Fibroblast of skin of back (primary cell): ENCODE measurements around the gene OXSR1.
"Not testable (repeated sequence)": the region's sequence is repeated elsewhere in the genome, so short reads cannot be mapped to it uniquely, and the experiment has no call there.

Experiments used
- DNase-seq: peaks from one replicate; pipeline ENCODE4 v3.0.0-alpha.2; 2013

The OXSR1 gene

DNA sequence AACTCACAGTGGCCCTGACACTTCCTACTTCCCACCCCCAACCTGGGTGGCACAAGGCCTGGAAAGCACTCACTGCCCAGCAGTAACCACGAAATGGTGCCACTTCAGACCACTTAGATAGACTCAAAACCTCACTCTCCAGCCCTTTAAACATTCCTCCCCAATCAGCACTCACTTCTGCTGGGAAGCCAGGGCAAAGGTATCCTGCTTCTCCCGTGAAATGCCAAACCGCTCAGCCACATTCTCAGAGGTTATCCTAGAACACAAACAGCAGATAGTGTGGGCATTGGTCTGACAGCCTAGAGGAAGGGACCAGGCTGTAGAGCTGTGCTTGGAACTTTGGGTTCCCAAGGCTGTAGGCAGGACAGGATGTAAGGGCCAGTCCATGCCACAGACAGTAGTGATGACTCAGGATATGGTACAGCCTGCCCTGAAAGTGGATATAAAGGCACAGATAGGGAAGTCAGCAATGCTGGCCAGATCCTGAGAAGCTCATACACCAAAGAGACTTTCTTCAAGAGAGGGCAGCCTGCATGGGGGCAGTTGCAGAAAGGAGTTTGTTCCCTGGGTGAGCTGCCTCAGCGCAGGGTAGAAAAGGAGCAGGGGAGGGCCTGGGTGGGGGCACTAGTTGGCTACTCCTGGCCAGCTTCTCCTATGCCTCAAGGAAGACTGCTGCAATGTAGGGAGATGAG lies 37.6 kb upstream of the OXSR1 start:
- no peak for DNase-seq

DNA sequence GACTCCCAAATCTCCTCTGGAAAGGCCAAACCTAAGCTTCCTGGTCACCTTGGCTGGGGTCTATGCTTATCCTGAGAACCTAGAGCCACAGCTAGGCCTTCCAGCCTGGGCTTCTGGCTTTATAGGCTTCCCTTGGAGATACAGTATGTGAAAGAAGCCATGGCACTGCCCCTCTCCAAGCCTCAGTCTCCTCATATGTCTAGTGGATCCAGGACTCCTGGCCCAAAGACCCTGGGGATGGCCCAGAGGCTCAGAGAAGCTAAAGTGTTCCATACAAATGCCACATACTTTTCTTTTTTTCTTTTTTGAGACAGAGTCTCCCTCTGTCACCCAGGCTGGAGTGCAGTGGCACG lies 37.1 kb upstream of the OXSR1 start:
- DNase-seq, result no peak

DNA sequence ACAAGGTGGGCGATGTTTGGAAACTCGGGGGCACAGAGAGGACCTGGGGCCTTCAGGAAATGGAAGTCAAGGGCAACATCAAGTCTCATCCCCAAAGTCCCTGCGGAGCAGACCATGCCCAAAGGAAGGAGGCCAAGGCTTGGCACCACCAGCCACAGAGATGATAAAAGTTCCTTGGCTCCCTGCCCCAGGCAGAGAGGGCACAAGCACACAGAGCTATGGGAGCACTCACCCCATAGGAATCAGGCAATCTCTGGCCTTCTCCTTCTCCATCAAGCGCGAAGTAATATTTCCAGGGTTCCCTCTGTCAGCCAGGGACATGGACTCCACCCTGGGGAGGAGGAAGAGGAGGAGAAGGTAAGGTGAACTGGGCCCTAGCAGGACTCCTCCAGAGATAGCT lies 36.3 kb upstream of the OXSR1 start:
- no peak for DNase-seq

DNA sequence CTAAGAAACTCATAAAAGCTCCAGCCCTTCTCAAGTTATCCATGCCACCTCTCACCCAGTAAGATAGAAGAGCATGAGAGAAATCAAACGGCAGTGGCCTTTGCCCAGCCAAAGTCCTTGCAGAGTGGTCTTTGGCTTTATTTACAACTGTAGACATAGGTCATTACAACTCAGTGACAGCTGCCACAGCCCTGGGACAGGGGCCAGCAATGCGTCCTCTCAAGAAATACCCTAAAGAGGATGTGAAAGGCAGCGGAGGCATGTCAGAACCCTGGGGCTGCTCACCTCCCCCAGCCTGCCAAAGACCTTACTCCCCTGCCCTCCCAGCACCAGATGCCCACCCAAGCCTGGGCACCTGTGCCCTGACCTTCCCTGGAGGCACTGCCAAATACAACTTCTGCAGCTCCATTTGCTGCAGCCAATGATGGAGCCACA lies 34.7 kb upstream of the OXSR1 start:
- DNase-seq, result no peak

DNA sequence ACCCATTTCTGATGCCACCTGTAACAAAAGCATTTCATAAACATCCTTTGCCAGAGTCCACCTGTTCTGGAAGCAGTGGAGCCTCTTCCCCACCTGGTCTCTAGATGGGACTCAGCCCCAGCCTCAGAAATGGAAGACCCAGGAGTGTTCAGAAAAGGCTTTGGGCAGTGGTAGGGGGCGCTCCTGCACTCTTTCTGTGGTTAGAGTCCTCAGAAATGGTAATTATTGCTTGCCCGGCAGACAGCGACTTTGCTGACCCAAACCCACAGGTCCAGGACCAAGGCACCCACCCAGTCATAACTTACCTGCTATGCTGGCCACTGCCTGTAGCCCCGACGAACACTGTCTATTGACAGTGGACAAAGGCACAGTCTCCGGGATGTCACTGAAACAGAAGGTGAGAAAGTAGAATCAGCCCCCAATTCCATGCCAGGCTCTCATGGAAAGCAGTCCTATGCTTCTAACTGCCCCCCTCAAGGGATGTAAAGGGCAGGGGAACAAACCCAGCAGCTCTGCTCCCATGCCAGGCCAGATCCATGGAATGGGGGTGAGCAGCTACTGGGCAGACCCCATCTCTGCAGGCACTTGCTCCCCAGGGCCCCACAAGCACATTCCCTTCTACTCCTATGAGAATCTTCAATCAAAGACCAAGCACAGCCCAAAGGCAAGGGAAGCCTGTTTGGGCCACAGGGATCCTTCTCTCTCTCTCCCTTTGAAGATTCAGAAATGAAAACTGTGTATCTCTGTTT lies 33.5 kb upstream of the OXSR1 start:
- peak; percentile 37 for DNase-seq

DNA sequence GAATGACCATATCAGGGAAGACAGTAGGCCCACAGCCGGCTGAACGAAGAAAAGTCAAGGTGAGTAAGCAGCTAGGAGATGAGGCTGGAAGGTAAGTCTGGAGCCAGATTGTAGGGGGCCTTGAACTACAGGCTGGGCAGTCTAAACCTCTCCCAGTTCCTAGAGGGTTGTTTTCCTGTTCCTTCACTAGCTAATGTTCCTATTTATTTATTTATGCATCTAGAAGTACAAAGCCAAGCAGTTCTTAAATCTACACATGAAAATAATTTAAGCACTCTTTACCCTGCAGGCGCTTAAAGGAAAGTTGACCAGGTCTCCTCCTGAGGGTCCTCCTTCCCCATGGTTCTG lies 32.2 kb upstream of the OXSR1 start:
- no peak for DNase-seq

DNA sequence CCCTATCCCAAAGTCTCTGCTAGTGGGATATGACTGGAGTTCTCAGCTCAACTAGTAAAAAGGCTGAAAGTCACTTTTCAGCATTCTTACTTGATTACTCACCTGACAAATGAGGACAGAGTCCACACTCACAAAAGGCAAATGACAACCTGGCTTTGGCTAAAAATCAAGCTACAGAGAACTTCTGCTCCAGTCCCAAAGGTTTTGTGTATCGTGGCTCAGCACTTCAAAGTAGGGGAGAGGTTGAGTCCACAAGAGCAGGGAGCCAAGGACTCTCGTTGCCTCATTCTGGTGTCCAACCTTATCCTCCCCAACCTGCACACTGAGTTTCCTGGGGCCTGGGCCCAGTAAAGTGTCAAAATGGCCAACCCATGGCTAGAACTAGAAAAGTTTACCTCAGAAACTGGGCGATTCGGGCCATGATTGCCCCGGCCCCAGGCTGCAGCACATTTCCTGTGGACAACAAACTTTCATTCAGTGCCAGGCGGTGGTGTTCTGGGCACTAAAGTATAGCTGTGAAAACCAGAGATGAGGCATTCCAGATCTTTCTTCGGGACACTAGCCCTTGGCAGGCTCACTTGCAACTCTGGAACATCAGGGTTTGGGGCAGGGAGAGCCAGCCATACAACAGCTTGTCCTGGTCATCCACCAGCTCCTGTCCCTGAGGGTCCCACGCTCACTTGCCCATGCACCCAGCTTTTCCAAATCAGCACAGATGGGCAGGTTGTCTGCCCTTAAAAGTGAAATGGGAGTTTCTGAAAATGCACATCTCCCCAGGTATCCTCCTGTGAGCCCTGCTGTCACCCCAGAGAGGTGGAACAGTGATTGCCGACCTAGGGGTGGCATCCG lies 31.6 kb upstream of the OXSR1 start:
- no peak for DNase-seq

DNA sequence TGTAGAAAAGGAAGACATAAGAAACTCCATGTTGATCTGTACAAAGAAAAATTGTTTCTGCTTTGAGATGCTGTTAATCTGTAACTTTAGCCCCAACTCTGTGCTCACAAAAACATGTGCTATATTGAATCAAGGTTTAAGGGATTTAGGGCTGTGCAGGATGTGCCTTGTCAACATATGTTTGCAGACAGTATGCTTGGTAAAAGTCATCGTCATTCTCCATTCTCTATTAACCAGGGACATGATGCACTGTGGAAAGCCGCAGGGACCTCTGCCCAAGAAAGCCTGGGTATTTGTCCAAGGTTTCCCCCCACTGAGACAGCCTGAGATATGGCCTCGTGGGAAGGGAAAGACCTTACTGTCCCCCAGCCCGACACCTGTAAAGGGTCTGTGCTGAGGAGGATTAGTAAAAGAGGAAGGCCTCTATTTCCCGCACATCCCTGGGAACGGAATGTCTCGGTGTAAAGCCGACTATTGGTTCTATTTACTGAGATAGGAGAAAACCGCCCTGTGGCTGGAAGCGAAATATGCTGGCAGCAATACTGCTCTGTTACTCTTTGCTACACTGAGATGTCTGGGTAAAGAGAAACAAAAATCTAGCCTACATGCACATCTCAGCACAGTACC lies 30.7 kb upstream of the OXSR1 start:
- DNase-seq, result not testable (repeated sequence)

DNA sequence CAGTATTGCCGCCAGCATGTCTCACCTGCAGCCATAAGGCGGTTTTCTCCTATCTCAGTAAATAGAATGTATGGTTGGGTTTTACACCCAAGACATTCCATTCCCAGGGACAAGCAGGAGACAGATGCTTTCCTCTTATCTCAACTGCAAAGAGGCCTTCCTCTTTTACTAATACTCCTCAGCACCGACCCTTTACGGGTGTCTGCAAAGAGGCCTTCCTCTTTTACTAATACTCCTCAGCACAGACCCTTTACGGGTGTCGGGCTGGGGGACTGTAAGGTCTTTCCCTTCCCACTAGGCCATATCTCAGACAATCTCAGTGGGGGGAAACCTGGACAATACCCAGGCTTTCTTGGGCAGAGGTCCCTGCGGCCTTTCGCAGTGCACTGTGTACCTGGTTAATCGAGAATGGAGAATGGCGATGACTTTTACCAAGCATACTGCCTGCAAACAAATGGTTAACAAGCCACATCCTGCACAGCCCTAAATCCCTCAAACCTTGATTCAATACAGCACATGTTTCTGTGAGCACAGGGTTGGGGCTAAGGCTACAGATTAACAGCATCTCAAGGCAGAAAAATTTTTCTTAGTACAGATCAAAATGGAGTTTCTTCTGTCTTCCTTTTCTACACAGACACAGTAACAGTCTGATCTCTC lies 29.6 kb upstream of the OXSR1 start:
- DNase-seq, result peak; percentile 7

DNA sequence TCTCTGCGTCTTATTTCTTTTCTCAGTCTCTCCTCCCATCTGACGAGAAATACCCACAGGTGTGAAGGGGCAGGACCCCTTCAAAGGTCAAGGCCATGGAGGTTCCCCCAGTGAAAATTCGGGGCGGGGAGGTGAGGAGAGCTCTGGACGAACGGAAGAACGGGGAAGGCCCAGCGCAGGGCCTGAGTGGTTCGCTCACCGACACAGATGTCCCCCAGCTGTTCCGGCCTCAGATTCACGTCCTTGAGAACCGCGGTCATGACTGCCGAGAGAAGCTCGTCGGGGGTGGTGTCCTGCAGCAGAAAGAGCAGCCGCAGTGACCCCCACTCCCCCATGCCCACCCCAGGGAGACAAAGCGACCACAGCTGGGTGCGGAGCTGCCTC lies 29.0 kb upstream of the OXSR1 start:
- peak; percentile 18 for DNase-seq

DNA sequence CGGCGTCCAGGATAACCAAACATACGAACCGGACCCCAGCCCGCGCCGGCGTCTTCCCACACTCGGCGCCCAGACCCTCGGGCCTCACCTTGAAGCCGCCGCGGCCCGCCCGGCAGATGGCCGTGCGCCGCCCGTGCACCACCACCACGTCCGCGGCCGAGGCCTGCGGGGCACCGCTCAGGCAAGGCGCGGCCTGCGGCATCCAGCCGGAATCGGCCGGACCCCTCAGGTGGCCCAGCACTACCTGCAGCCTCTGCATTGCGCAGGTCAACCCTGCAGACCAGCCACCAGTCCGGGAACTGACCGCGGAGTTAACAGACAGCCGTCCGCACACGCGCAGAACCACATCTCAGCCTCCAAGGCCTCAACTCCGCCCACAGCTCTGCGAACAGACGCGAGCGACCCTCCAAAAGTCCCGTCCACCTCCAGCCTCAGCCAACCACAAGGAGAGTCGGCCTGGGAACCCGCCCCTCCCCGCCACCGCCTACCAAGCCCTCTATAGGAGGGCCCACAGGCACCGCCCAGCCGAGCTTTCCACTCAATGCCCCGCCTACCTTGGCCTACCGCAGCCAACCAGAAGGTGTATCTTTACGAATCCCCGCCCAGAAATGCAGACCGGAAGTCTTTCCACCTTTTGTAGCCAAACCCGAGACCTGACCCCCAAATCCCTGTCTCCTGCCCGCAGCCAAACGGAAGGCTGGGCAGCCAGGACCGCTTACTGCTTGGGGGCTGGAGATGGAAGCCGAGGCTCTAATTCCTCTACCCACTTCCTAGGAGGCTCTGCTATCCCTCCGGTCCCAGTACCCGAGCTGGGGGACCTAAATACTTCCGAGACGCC lies 28.3 kb upstream of the OXSR1 start, which contains the start of gene ACAA1:
Gene ACAA1, minus strand, starts transcription at position 351 of the 838 bp plus-strand sequence. Its CDS starts 92 bp downstream, at position 259.
- DNase-seq, result peak; percentile 99

DNA sequence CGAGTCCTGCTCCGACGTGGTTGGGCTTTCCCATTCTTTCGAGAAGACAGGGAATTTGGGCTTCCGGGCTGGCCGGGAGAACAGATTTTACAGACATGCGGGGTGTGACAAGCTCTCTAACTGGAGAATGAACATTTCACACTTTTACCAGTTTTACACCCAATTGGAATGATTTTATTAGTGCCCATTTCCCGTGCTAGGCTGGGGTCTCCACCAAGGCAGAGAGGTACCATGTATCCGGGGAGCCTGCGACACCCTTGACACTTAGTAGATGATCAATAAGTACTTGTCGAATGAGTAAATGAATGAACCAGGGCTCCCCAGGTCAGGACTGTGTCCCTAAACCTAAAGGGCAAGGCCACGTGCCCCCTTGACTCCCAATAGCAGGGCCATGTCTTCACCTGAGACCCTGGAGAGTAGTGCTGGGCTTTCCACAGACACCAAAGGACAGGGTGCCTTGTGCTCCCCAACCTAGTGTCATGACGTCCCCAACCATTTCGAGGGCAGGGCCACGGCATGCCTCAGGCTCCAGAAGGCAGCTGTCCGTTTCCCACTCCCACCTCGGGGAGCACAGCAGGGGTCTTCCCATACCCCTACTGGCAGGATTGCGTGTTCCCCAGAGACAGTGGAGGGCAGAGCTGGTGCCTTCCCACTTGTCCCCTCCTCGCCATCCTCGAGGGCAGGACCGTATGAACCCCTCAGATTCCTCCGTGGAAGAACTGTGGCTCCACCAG lies 27.6 kb upstream of the OXSR1 start:
- peak; percentile 86 for DNase-seq

DNA sequence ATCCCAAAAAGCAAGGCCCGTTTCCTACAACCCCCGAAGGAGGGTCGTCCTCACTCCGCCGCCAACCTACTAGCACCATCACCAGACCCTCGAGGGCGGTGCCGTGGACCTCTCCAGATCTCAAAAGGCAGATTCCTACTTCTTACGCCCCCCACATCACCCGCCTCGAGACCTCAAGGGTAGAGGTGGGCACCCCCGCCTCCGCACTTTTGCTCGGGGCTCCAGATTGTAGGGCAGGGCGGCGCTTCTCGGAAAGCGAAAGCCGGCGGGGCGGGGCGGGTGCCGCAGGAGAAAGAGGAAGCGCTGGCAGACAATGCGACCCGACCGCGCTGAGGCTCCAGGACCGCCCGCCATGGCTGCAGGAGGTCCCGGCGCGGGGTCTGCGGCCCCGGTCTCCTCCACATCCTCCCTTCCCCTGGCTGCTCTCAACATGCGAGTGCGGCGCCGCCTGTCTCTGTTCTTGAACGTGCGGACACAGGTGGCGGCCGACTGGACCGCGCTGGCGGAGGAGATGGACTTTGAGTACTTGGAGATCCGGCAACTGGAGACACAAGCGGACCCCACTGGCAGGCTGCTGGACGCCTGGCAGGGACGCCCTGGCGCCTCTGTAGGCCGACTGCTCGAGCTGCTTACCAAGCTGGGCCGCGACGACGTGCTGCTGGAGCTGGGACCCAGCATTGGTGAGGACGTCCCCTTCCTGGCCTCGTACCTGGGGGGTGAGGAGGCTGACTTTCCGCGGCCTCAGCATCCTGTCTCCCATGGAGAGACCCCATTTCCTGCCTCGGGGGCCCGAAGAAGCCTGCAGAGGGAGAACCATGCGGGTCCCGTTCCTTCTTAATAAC lies 26.8 kb upstream of the OXSR1 start, which contains the start of gene MYD88:
Gene MYD88, plus strand, starts transcription at position 313 of the 842 bp plus-strand sequence. Its CDS starts 40 bp downstream, at position 353.
- peak; percentile 66 for DNase-seq

DNA sequence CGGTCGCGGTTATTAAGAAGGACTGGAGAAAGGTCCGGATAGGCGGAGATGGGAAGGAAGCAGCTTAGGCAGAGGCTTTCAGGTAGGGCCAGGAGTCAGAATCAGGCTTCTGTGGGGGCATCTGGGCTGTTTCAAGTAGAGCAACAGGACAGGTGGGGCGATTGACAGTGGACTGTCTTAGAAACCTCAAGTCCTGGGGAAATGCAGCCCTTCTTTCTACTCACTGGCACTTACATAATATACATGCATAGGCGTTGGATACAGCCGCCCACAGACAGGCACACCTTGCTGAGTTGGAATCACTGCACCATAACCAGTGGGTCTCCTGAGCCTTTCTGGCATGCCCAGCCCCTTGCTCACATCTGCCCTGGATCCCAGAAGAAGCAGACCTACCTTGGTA lies 26.1 kb upstream of the OXSR1 start:
- DNase-seq, result no peak

DNA sequence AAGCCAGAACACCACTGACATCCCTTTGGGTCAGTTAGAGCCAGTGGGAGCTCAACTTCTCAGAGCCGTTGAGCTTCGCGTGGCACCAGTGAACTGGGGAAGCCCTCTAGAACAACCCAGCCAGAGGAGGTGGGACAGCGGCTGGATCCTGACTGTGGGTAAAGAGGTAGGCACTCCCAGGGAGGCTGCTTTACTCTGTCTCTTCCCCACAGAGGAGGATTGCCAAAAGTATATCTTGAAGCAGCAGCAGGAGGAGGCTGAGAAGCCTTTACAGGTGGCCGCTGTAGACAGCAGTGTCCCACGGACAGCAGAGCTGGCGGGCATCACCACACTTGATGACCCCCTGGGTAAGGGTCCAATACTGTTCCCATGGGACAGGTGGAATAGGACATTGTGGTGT lies 25.7 kb upstream of the OXSR1 start:
- no peak for DNase-seq

DNA sequence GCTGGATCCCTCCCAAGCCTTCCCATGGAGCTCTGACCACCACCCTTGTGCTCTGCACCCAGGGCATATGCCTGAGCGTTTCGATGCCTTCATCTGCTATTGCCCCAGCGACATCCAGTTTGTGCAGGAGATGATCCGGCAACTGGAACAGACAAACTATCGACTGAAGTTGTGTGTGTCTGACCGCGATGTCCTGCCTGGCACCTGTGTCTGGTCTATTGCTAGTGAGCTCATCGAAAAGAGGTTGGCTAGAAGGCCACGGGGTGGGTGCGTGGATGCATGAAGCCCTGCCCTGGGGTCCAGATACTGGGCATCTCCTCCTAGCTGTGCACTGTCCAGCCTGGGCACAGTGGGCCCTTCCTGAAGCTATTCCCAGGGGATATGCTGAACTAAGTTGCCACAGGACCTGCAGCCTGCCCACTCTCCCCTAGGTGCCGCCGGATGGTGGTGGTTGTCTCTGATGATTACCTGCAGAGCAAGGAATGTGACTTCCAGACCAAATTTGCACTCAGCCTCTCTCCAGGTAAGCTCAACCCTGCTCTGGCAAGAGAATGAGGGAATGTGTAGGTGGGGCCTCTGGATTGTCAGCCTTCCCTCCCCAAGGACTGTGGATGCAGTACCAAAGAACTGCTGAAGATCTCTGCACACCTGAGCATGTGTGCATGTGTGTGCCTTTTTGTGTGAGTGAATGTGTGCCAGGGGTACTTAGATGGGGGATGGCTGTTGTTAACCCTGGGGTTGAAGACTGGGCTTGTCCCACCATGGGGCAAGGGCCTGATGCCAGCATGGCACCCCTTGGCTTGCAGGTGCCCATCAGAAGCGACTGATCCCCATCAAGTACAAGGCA lies 24.8 kb upstream of the OXSR1 start:
- DNase-seq, result no peak

DNA sequence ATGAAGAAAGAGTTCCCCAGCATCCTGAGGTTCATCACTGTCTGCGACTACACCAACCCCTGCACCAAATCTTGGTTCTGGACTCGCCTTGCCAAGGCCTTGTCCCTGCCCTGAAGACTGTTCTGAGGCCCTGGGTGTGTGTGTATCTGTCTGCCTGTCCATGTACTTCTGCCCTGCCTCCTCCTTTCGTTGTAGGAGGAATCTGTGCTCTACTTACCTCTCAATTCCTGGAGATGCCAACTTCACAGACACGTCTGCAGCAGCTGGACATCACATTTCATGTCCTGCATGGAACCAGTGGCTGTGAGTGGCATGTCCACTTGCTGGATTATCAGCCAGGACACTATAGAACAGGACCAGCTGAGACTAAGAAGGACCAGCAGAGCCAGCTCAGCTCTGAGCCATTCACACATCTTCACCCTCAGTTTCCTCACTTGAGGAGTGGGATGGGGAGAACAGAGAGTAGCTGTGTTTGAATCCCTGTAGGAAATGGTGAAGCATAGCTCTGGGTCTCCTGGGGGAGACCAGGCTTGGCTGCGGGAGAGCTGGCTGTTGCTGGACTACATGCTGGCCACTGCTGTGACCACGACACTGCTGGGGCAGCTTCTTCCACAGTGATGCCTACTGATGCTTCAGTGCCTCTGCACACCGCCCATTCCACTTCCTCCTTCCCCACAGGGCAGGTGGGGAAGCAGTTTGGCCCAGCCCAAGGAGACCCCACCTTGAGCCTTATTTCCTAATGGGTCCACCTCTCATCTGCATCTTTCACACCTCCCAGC lies 24.0 kb upstream of the OXSR1 start:
- no peak for DNase-seq

DNA sequence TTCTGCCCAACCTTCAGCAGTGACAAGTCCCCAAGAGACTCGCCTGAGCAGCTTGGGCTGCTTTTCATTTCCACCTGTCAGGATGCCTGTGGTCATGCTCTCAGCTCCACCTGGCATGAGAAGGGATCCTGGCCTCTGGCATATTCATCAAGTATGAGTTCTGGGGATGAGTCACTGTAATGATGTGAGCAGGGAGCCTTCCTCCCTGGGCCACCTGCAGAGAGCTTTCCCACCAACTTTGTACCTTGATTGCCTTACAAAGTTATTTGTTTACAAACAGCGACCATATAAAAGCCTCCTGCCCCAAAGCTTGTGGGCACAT lies 23.4 kb upstream of the OXSR1 start:
- DNase-seq, result no peak
